Erythroblast (primary cell): ENCODE data around the gene PTPN1.

Experiments used
- GATA1 ChIP-seq: IDR thresholded peaks from 2 replicates; pipeline ENCODE4 v1.6.1; 2011; ENCODE audit warnings: low read depth, mild to moderate bottlenecking, control low read depth, low read length, moderate library complexity
- POLR2A ChIP-seq: IDR thresholded peaks from 2 replicates; pipeline ENCODE4 v1.6.1; 2011; ENCODE audit warnings: mild to moderate bottlenecking, low read length

DNA sequence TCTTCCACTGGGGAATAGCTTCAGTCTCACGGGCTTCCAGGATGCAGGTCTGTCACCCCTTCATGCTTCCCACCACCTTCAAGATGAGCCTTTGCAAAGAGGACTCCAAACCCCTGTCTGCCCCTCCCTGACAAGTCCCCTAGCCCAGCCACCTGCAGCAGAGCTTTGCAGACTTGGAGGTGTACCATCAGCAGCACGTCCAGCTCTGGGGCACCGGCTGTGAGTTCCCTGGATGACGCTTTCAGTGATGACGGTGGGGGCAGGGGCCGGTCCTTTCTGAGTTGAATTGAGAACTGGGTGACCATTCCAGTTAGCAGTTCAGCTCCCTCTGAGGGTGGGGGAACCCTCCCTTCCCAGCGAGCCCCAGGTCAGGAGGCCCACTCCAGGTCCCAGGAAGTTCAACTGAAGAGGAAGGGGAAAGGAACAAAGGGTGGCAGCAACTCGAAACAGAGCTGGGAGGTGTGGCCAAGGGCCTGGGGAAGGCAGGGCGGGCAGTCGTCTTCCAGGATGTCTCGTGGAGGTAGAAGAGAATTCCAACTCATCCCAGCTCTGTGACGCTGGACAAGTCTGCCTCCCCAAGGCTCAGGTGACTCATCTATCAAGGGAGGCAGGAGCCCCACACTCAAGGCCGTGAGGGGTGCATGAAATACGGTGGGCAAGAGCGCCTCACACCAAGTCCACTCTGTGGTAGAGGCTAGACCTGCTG lies 86.0 kb downstream of the PTPN1 start:
- TF ChIP-seq POLR2A (no peak), GATA1 (no peak)
